Measurements from ENCODE around the gene DDX39A. TPM values are rescaled to one million over a fixed set of nuclear protein-coding genes. Genes with fewer than 3 reads are reported as not detected.
A peak's percentile ranks its signal among the peaks of the same experiment; 100 is the strongest.

The DDX39A gene
- total and polyA plus RNA-seq, 2 of the 8 experiments (the other 6 are each of a cell fraction or from before 2014, with no cell fraction given) = 139 TPM

DNA sequence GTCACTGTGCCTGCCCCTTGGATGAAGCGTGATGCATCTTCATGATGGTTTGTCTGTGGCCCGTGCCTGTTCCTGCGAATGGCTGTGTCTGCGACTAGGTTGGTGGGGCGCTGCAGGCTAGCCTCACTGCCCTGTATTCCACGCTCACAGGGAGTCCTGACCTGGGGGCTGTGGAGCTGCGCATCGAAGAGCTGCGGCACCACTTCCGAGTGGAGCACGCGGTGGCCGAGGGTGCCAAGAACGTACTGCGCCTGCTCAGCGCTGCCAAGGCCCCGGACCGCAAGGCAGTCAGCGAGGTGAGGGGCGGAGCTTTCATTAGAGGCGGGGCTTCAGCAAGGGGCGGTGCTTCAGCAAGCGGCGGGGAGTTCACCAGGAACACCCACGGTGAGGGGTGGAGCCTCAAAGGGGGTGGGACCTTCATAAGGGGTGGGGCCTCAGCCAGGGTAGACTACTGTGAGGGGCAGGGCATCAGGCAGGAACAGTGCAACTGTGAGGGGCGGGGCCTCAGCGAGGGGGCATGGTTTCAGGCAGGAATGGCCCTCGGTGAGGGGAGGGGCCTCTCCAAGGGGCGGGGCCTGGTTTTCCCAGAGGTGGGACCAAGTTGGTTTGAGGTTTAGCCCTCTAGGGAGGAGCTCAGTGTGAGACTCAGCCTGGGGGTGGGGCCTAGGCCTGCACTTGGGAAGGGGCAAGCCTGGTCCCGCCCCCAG, 31.2 kb upstream of the DDX39A start:
- Histone ChIP-seq H2BK15ac (ENCODE audit: low read length) (no peak overlapping the region), H4K5ac (ENCODE audit: insufficient read length, low read depth, low read length) (no peak overlapping the region), H3K79me1 (ENCODE audit: low read depth, low read length) (peaks cover 2% of the 10 kb centered on the region; the same call in 1 of the 2 replicates), H3K14ac (ENCODE audit: insufficient read length) (no peak overlapping the region), H4K8ac (ENCODE audit: extremely low read depth, insufficient read depth, low read length) (no peak overlapping the region), H3K4me1 (replicated peaks in 1 of 4; ENCODE audit: control insufficient read depth in 3 of 4, insufficient read depth in 4 of 4, low read length in 3 of 4) (peaks cover 0 to 4% (median 0%) of the 10 kb centered on the region in 4 experiments; a peak in 1 of 7 replicates), H4K20me1 (replicated peaks in 1 of 2; ENCODE audit: control insufficient read depth in 1 of 2, insufficient read depth in 2 of 2, low read length in 2 of 2) (peaks cover 6 to 7% of the 10 kb centered on the region in 2 experiments), H2BK12ac (ENCODE audit: low read depth, low read length) (peak overlapping the region; percentile 1; the same call in 1 of the 2 replicates), H2BK120ac (replicated peaks; ENCODE audit: low read depth, low read length) (no peak overlapping the region), H3K23ac (ENCODE audit: insufficient read length) (no peak overlapping the region), H3K36me3 (ENCODE audit: control insufficient read depth in 2 of 4, insufficient read depth in 4 of 4, low read length in 3 of 4) (peaks cover 10 to 46% (median 27%) of the 10 kb centered on the region in 4 experiments; a peak in 6 of 8 replicates), H3K27ac (ENCODE audit: low read depth, low read length) (no peak overlapping the region), H3K4me2 (ENCODE audit: insufficient read depth in 1 of 2, low read depth in 2 of 2, low read length in 2 of 2) (no peak overlapping the region), H3K4me3 (ENCODE audit: extremely low read depth in 1 of 4, insufficient read depth in 2 of 4, low read depth in 3 of 4, low read length in 4 of 4) (no peak overlapping the region), H2AK5ac (ENCODE audit: low read depth, low read length) (peak overlapping the region; percentile 26; the same call in 1 of the 2 replicates), H2BK20ac (ENCODE audit: low read length) (0 out of 2 replicates have a peak overlapping the region, but pooled peaks have one; percentile 13), H3K18ac (ENCODE audit: extremely low read depth, low read length) (no peak overlapping the region; the same call in 1 of the 2 replicates), H3K9ac (replicated peaks in 1 of 4; ENCODE audit: extremely low read depth in 1 of 4, low read depth in 3 of 4, low read length in 3 of 4) (no peak overlapping the region), H3K9me3 (ENCODE audit: insufficient read depth in 2 of 2, low read depth in 1 of 2, low read length in 1 of 2) (no peaks in the 10 kb centered on the region), H3K56ac (replicated peaks; ENCODE audit: insufficient read length, low read depth, low read length) (no peak overlapping the region), H3K79me2 (ENCODE audit: control insufficient read depth in 1 of 2, insufficient read depth in 2 of 2, low read length in 2 of 2) (no peaks in the 10 kb centered on the region), H3K23me2 (ENCODE audit: low read depth, low read length) (no peaks in the 10 kb centered on the region; the same call in 1 of the 2 replicates), H3K27me3 (replicated peaks in 1 of 4; ENCODE audit: control insufficient read depth in 3 of 4, extremely low read depth in 1 of 4, insufficient read depth in 3 of 4, low read length in 3 of 4) (no peaks in the 10 kb centered on the region), H2AFZ (ENCODE audit: low read length) (no peak overlapping the region), H4K91ac (replicated peaks; ENCODE audit: insufficient read length, low read length) (no peak overlapping the region), H3K4ac (replicated peaks; ENCODE audit: insufficient read length, low read depth, low read length) (no peak overlapping the region), H2BK5ac (ENCODE audit: low read depth, low read length) (peak overlapping the region; percentile 52; the same call in 1 of the 2 replicates)
- ChIA-PET POLR2A (ENCODE audit: partially characterized antibody) (interaction anchor here (0.6 to 2.7 kb wide), 10 partner anchors 11 to 76 kb away, joined by 3 to 10 read pairs (median 4); partner anchors contain the start of gene PTGER1), CTCF (ENCODE audit: partially characterized antibody) (interaction anchor here (0.6 to 2.8 kb wide), 5 partner anchors 16 to 30 kb away, joined by 3 to 20 read pairs (median 5); partner anchors contain the start of genes PKN1 and PTGER1)
- WGBS, 2 experiments (ENCODE audit: extremely low coverage in 1 of 2, insufficient coverage in 1 of 2, insufficient read length in 1 of 2, insufficient replicate concordance in 2 of 2, low coverage in 1 of 2, low lambda C conversion rate in 2 of 2, missing lambda C conversion rate in 1 of 2) = 76% methylated on average over 25 of the region's 30 CpGs; no CpG with 5 or more reads in 1 of the 2 experiments
- DNase-seq (ENCODE audit: low read depth in 1 of 2, low spot score in 2 of 2) = peak; percentile 94 to 99
- no peak for FAIRE-seq
- TF ChIP-seq ZNF274 (IDR thresholded peaks at IDR 0.05; ENCODE audit: borderline replicate concordance, extremely low read depth, low read length) (no peak), BCL11A (IDR thresholded peaks at IDR 0.05; ENCODE audit: low read depth in 2 of 2, low read length in 2 of 2) (no peak), BACH1 (IDR thresholded peaks at IDR 0.05; ENCODE audit: low read length) (no peak), GTF2F1 (IDR thresholded peaks at IDR 0.05; ENCODE audit: borderline replicate concordance, low read depth, low read length) (no peak), CHD1 (IDR thresholded peaks at IDR 0.05; ENCODE audit: low read depth, low read length) (no peak)

All from H1 (cell line).